Activated CD8-positive, alpha-beta memory T cell treated with anti-CD3 and anti-CD28 coated beads, Interleukin-2, amount 50 U/mL, for 1 hour (primary cell): ENCODE data around the gene HPD.

Experiments used
- DNase-seq: peaks from one replicate; pipeline ENCODE4 v3.0.0-alpha.2; 2020; ENCODE audit errors: extremely low read depth

HPD gene

DNA sequence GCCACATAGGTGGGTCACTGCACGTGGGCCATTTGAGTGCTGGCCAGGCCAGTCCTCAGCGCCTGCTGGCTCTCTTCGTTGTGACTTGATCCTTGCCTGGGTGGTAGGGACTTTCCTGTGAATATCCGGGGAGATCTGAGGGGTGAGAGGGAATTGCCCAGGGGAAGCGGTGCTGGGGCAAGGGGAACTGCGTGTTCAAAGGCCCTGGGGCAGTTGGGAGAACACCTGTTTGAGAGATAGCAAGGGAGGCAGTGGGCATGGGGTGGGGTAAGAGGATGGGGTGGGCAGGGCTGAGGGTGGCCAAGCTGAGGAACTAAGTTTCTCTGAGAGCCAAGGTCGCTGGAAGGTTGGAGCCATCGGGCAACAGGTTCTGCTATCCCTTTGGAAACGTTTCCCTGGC lies 29.8 kb downstream of the HPD start:
- DNase-seq = no peak

DNA sequence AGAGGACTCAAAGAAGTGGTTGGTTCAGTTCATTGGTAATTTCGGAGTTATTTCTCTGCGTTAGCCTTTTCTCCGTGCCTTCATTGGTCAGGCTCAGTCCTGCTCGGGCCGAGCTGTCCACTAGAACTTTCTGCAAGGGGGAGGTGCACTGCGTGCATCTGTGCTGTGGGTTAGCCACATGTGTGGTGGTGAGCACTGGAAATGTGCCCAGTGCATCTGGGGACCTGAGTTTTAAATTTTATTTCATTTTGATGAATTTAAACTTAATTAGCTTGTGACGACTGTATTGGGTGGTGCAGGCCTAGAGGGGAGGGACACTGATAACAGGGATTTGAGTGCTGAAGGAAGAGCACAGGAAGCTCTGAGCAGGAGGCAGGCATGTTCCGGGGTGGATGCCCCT lies 30.4 kb downstream of the HPD start:
- no peak for DNase-seq

DNA sequence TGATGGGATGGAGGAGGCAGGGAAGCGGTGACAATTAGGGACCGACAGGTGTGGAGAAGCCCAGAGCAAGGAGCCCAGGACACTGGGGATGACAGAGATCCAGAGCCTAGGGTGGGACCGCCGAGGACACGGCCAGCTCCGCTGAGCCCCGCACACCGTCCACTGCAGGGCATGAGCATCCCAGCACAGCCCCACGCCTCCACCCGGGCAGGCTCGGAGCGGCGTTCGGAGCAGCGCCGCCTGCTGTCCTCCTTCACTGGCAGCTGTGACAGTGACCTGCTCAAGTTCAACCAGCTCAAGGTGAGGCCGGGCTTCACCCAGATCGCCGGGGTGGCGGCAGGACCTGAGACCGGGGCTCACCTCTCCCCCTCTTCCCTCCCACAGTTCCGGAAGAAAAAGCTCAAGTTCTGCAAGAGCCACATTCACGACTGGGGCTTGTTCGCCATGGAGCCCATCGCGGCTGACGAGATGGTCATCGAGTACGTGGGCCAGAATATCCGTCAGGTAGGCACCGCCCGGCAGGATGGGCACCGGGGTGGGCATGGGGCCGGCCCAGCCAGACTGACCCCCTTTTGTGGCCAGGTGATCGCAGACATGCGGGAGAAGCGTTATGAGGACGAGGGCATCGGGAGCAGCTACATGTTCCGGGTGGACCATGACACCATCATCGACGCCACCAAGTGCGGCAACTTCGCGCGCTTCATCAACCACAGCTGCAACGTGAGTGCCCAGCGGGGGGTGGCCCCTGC lies 31.1 kb downstream of the HPD start:
- no peak for DNase-seq

DNA sequence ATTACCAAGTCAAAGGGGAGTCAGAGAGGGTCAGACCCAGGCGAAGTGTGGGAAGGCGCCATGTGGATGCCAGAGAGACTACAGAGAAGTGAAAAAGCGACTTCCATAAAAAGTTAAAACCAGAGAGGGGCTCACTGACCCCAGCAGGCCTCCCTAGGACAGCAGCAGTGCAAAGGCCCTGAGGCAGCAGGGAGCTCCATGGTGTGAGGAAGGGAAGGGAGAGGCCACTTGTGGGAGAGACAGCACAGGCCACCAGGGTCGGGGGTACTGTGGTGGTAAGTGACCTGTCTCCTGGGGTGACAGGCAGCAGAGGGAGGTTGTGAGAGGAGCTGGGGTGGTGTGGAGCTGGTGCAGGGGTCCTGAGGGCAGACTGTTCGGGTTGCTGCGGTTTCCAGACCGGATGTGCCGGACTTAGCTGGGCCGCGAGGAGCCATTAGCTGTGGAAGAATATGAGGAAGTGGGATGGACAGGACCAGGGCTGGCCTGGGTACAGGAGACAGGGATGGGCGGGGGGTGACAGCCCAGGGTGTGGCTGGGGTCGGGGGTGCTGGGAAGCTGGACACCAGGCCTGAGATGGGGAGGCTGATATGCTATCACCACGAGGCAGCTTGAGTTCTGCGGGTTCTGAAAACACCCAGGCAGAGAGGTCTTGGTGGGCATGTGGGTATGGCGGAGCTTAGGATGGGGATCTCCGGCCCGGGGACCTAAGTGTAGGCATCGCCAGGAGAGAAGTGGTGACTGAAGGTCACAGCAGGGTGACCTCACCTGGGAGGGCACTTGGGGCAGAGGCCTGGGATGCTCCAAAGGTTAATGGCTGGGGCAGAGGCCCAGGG lies 32.1 kb downstream of the HPD start:
- no peak for DNase-seq

DNA sequence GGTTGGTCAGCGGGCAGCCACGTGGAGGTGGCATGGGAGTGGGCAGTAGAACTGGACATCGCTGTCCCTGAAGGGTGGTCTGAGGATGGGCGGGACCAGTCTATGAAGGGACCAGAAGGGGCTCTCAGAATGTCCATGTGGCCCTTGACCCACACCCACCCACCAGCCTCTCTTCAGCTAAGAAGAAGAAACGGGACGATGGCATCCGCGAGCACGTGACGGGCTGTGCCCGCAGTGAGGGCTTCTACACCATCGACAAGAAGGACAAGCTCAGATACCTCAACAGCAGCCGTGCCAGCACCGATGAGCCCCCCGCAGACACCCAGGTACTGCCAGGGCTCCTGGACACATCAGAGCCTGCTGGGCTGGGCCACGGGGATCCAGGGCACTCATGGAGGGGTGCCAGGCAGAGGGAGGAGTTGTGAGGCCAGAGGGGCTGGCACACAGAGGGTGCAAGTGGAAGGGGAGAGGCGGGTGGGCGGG lies 33.6 kb downstream of the HPD start:
- DNase-seq = no peak

DNA sequence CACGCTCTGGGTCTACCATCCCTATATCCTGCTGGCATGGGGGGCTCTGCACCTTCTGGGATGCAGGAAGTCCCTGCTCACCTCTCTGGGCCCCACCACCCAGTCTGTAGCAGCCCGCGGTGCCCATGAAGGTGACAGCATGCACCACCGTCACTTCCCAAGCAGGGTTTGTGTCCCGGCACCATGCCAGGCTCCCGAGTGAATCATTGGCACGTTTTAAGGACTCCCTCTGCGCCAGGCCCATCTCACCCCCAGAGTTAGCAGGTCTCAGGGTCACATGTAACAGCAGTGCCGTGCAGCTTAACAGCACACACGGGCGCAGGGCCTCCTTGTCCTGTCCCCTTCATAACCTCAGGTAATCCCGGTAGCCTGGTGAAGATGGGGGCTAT lies 34.9 kb downstream of the HPD start:
- no peak for DNase-seq

DNA sequence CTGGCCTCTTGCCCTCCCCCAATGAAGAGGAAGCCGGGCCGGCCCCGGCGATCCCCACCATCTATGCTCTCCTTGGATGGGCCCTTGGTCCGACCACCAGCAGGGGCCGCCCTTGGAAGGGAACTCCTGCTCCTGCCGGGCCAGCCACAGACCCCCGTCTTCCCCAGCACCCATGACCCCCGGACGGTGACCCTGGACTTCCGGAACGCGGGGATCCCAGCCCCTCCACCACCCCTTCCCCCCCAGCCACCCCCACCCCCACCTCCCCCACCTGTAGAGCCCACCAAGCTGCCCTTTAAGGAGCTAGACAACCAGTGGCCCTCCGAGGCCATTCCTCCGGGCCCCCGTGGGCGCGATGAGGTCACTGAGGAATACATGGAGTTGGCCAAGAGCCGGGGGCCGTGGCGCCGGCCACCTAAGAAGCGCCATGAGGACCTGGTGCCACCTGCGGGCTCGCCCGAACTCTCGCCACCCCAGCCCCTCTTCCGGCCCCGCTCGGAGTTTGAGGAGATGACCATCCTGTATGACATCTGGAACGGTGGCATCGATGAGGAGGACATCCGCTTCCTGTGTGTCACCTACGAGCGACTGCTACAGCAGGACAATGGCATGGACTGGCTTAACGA lies 35.4 kb downstream of the HPD start:
- DNase-seq = no peak

DNA sequence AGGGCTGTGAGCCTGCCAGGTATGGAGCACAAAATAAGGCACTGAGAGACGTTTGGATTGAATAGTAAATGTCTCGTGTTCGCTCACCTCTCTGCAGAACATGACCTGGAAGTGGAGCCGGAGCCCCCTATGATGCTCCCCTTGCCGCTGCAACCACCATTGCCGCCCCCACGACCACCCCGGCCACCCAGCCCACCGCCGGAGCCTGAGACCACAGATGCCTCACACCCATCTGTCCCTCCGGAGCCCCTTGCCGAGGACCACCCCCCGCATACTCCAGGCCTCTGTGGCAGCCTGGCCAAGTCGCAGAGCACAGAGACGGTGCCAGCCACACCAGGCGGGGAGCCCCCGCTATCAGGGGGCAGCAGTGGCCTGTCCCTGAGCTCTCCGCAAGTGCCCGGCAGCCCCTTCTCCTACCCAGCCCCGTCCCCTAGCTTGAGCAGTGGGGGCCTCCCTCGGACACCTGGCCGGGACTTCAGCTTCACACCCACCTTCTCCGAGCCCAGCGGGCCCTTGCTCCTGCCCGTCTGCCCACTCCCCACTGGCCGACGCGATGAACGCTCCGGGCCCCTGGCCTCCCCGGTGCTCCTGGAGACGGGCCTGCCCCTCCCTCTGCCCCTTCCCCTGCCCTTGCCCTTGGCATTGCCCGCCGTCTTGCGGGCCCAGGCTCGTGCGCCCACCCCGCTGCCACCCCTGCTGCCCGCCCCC lies 36.1 kb downstream of the HPD start:
- no peak for DNase-seq

DNA sequence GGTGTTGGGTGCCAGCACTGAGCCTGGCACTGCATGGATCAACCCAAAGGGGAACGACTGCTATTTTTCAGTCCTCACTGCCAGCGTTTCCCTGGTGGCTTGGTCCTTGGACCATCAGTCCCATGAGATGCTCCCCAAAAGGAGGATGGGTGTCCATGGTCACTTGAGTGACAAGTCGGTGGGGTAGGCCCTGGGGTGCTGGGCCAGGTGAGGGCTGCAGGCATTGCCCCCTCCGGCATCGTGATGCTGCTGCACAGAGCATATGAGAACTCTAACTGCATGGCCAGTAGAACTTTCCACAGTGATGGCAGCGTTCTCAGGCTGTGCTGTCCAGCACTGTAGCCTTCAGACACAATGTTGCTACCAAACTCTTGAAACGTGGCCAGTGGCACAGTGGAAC lies 38.6 kb downstream of the HPD start:
- DNase-seq = no peak

DNA sequence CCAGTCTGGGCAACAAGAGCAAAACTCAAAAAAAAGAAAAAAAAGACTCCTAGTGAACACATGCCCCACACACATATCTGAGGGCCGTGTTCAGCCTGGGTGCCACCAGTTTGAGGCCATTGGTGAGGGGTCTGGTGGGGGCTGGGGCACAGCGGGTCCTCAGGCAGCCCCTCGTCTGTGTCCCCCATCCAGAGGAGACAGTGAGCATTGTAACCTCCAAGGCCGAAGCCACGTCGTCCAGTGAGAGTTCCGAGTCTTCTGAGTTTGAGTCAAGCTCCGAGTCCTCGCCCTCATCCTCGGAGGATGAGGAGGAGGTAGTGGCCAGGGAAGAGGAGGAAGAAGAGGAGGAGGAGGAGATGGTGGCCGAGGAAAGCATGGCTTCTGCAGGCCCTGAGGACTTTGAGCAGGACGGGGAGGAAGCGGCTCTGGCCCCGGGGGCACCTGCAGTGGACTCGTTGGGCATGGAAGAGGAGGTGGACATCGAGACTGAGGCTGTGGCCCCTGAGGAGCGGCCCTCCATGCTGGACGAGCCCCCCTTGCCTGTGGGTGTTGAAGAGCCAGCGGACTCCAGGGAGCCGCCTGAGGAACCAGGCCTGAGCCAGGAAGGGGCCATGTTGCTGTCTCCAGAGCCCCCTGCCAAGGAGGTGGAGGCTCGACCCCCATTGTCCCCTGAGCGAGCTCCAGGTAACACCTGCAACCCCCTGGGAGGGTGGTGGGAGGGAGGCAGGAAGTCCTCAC lies 39.3 kb downstream of the HPD start:
- DNase-seq = no peak

DNA sequence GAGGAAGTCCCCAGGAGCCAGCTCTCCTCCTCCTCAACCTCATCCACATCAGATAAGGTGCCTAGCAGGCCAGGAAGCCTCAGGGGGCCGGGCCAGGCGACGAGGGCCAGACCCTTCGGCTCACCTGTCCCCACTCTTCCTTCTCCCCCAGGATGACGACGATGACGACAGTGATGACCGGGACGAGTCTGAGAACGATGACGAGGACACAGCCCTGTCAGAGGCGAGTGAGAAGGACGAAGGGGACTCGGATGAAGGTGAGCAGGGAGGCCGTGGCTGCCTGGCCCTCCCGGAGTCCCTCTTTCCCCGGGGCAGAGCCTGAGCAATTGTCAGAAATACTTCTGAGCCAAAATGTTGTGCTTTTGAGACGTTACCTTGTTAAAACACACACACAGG lies 41.0 kb downstream of the HPD start:
- DNase-seq = no peak

DNA sequence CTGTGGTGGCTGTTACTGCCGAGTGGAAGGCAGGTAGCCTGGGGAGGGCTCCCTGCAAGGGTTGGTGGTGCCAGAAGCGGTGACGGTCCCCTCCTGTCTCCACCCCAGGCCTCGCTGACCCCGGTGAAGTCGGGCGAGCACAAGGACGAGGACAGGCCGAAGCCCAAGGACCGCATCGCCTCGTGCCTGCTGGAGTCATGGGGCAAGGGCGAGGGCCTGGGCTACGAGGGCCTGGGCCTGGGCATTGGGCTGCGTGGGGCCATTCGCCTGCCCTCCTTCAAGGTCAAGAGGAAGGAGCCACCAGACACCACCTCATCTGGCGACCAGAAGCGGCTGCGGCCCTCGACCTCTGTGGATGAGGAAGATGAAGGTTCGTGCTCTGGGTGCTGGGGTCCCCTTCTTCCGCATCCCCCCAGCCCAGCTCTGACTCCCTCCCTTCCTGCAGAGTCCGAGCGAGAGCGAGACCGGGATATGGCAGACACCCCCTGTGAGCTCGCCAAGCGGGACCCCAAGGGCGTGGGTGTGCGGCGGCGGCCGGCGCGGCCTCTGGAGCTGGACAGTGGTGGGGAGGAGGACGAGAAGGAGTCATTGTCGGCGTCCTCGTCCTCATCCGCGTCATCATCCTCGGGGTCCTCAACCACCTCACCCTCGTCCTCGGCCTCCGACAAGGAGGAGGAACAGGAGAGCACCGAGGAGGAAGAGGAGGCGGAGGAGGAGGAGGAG lies 41.6 kb downstream of the HPD start:
- no peak for DNase-seq

DNA sequence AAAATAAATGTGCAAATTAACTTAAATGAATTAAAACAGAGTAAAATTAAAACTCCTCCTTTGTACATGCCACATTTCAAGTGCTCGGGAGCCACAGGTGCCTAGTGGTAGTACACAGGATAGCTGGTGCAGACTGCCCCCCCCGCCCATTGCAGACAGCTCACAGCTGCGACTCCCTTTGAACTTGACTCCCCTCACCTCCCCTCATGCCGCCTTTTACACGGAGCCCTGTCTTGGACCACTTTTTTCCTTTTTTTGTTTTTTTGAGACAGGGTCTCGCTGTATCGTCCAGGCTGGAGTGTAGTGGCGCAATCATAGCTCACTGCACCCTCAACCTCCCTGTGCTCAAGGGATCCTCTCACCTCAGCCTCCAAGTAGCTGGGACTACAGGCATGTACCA lies 43.4 kb downstream of the HPD start:
- DNase-seq = no peak

DNA sequence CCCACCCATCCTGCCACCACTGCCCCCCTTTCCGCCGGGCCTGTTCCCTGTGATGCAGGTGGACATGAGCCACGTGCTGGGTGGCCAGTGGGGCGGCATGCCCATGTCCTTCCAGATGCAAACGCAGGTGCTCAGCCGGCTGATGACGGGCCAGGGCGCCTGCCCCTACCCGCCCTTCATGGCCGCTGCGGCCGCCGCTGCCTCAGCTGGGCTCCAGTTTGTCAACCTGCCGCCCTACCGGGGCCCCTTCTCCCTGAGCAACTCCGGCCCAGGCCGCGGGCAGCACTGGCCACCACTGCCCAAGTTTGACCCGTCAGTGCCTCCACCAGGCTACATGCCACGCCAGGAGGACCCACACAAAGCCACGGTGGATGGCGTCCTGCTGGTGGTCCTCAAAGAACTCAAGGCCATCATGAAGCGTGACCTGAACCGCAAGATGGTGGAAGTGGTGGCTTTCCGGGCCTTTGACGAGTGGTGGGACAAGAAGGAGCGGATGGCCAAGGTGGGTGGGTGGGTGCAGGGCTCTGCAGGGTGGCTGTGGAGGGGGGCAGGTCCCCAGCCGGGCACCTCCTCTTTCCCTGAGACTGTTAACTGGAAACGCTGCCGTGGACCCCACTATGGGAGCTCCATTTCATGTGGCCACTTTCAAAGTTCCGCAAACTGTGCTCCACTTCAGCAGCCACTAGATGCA lies 44.1 kb downstream of the HPD start:
- no peak for DNase-seq

DNA sequence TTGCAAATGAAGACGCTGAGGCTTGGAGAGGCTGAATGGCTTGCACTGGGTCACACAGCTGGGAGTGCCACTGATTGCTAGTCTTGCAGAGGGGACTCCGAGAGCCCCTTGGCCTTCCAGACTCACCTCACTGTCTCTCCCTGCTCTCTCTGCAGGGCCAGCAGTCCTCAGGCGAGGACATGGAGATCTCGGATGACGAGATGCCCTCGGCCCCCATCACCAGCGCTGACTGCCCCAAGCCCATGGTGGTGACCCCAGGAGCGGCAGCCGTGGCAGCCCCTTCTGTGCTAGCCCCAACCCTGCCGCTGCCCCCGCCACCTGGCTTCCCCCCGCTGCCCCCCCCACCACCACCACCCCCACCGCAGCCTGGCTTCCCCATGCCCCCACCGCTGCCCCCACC lies 44.7 kb downstream of the HPD start:
- DNase-seq = no peak

DNA sequence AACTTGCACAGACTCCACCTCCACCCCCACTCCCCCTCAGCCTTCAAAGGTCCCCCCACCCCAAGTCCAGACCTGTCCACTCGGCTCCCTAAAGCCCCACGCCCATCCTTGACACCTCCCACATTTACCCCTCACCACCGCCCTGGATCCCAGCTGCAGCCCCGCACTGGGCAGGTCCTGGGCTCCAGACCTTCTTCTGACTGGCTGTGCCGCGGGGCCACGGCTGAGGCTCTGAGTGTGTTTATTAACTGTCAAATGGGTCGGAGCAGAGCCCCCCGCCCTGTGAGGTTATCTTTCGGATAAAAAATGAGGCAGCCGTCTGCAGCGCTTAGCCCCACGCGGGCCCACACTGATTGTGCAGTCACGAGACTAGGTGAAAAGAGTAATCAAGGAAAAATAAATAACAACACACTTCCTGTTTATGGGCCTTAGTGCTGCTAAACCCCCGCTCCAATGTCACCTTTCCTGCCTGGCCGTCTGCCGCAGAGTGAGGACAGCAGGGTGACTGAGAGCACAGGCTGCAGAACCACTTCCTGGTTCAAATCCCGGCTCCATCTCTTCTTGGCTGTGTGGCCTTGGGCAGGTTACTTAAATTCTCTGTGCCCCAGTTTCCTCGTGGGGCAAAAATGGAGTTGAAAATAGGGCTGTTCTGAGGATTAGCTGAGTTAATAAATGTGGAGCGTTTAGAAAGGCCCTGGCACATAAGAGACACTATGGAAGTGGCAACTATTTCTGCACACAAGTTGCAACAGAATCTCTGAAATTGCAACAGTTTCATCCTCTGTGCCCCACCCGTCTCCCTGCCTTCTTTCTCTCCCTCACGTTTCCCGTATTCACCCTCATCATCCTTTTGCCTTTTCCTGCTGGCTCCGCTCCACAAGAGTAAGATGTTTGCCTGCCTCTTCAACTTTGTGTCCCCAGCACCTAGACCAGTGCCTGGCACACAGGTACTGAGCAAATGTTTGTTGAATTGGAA lies 45.5 kb downstream of the HPD start:
- DNase-seq = no peak

DNA sequence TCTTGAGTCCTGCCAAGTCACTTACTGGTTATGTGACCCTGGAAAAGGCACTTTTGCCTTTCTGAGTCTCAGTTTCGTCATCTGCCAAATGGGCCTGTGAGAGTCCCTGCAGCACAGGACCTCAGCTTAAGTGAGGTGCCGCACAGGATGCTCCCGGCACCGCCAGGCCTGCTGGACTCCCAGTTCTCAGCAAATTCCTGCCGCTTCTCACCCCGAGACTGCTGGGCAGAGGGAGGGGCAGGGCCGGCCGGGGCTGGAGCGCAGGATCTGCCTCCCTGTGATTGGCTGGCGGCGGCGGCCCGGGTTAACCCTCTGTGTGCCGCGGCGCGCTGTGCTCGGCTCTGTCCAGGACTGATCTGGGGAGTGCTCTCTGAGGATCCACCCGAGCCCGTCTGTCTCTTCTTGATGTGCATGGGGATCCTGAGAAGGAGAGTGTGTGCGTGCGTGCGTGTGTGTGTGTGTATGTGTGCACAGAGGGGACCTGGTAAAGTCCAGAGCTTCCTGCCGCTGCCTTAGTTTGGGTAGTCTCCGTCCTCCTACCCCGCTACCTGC lies 46.3 kb downstream of the HPD start:
- no peak for DNase-seq

DNA sequence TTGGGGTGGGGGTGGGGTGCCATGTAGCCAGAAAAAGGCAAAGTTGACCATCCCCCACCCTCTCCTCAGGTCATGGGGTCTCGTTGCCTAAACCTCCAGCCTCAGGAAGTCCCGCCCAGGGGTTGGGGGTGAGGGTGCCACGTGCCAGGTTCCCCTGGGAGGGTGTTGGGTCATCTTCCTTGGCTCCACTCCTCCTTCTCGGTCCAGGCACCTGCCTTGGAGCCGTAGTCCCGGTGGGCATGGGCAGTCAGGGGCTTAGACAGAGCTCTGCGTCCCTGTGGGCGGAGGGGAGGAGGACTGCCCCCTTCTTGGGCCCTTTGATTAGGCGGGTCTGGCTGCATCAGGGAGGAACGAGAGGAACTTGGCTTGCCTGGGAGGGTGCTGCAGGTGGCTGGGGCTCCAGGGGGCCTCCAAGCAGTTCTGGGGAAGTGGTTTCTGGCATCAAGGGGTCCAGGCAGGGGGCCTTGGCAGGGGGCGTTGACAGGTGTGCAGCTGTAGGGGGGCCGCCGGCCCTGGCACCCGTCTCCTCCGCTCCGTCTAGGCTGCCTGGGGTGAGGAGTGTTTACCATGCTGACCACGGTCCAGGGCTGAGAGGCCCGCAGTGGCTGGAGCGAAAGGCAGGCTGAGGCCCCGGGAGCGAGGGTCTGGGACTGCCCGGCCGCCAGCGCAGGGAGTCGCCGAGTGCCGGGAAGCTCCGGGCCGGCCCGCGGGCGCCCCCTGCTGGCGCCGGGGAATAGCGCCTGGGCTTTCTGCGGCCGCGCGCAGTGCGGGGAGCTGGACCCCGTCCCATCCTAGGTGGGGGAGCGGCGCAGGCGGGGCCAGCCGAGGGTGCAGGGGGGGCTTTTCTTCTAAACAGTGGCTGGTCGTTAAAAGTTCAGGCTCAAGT lies 47.0 kb downstream of the HPD start:
- no peak for DNase-seq
